Measurements from ENCODE around the gene PTGIS. TPM values are rescaled to one million over a fixed set of nuclear protein-coding genes. Genes with fewer than 3 reads are reported as not detected.
A peak's percentile ranks its signal among the peaks of the same experiment; 100 is the strongest.

Gene PTGIS
- total and polyA plus RNA-seq, 8 donors: 4.9 to 84.8 (median 14.9) TPM

GRCh38 chr20:49538950-49539349 is 29.0 kb downstream of the PTGIS start:
- intact Hi-C loops (cut with DNase I; ENCODE audit: low total_unique reads): no loop called here
- Histone ChIP-seq H3K4me3 (no peak overlapping the region), H3K9me3 (no peaks in the 10 kb centered on the region), H3K36me3 (peaks cover 0 to 47% (median 8%) of the 10 kb centered on the region in 4 donors), H3K4me1 (peaks cover 0 to 18% (median 4%) of the 10 kb centered on the region in 4 donors), H3K27ac (no peak overlapping the region), H3K27me3 (no peaks in the 10 kb centered on the region)
- TF ChIP-seq CTCF (IDR thresholded peaks at IDR 0.05): no peak
- TF ChIP-seq EP300 (IDR thresholded peaks at IDR 0.05): no peak
- TF ChIP-seq POLR2A (IDR thresholded peaks at IDR 0.05): no peak
- no peak for TF ChIP-seq POLR2AphosphoS5 (IDR thresholded peaks at IDR 0.05)
- no peak for DNase-seq
- WGBS, 5 donors: 82 to 96% (median 94%) methylated on average over 3 of the region's 3 CpGs

GRCh38 chr20:49534255-49534712 is 33.7 kb downstream of the PTGIS start:
- peak; percentile 55 to 81 for DNase-seq
- H3K4me3 ChIP-seq: no peak overlapping the region
- H3K27ac ChIP-seq: no peak overlapping the region
- intact Hi-C loops (cut with DNase I; ENCODE audit: low total_unique reads): loop anchor here (5.0 kb wide), 1 partner anchor 202 kb away; no protein-coding TSS in a partner anchor
- peaks cover 0 to 7% (median 0%) of the 10 kb centered on the region in 4 donors for H3K4me1 ChIP-seq
- H3K27me3 ChIP-seq: no peaks in the 10 kb centered on the region
- H3K36me3 ChIP-seq: peaks cover 0 to 27% (median 3%) of the 10 kb centered on the region in 4 donors
- TF ChIP-seq CTCF (IDR thresholded peaks at IDR 0.05) (peak in 5 of 7 experiments; percentile 69 to 85 (median 79)), EP300 (IDR thresholded peaks at IDR 0.05) (no peak)
- no peaks in the 10 kb centered on the region for H3K9me3 ChIP-seq
- 0 to 6% (median 1%) methylated on average over 3 of the region's 3 CpGs for WGBS, 5 donors

GRCh38 chr20:49532285-49532946 is 35.5 kb downstream of the PTGIS start:
- no peaks in the 10 kb centered on the region for H3K9me3 ChIP-seq
- peaks cover 0 to 7% (median 0%) of the 10 kb centered on the region in 4 donors for H3K4me1 ChIP-seq
- TF ChIP-seq POLR2AphosphoS5 (IDR thresholded peaks at IDR 0.05) (no peak), POLR2A (IDR thresholded peaks at IDR 0.05) (no peak), CTCF (IDR thresholded peaks at IDR 0.05) (no peak), EP300 (IDR thresholded peaks at IDR 0.05) (no peak)
- H3K27me3 ChIP-seq: no peaks in the 10 kb centered on the region
- H3K27ac ChIP-seq: no peak overlapping the region
- peaks cover 0 to 14% (median 2%) of the 10 kb centered on the region in 4 donors for H3K36me3 ChIP-seq
- H3K4me3 ChIP-seq: no peak overlapping the region
- intact Hi-C loops (cut with DNase I; ENCODE audit: low total_unique reads): loop anchor here (5.0 kb wide), 1 partner anchor 200 kb away; no protein-coding TSS in a partner anchor
- WGBS, 5 donors: 82 to 90% (median 87%) methylated on average over 6 of the region's 6 CpGs
- no peak for DNase-seq

- TF ChIP-seq POLR2AphosphoS5 (IDR thresholded peaks at IDR 0.05): no peak
- no peak for TF ChIP-seq POLR2A (IDR thresholded peaks at IDR 0.05)
- TF ChIP-seq EP300 (IDR thresholded peaks at IDR 0.05): no peak
- no peak for TF ChIP-seq CTCF (IDR thresholded peaks at IDR 0.05)
- WGBS, 5 donors: 67 to 85% (median 84%) methylated on average over 5 of the region's 5 CpGs
- no peaks in the 10 kb centered on the region for H3K27me3 ChIP-seq
- DNase-seq: no peak
- H3K27ac ChIP-seq: no peak overlapping the region
- peaks cover 0 to 10% (median 3%) of the 10 kb centered on the region in 4 donors for H3K36me3 ChIP-seq
- intact Hi-C loops (cut with DNase I; ENCODE audit: low total_unique reads): no loop called here
- H3K4me3 ChIP-seq: no peak overlapping the region
- peaks cover 0 to 7% (median 0%) of the 10 kb centered on the region in 4 donors for H3K4me1 ChIP-seq
- H3K9me3 ChIP-seq: no peaks in the 10 kb centered on the region
Observed at GRCh38 chr20:49529470-49529869, 38.5 kb downstream of the PTGIS start.
